Measurements from ENCODE around the gene ELAPOR1. TPM values are rescaled to one million over a fixed set of nuclear protein-coding genes. Genes with fewer than 3 reads are reported as not detected.

The ELAPOR1 gene
- total RNA-seq, 4 donors from 2014 or later: 0.40 to 14.8 (median 0.53) TPM

- Histone ChIP-seq H3K27me3 (no peaks in the 10 kb centered on the region), H3K4me3 (no peak overlapping the region), H3K4me1 (peaks cover 0 to 20% (median 10%) of the 10 kb centered on the region in 3 donors), H3K9me3 (no peaks in the 10 kb centered on the region), H3K36me3 (peaks cover 0 to 4% (median 0%) of the 10 kb centered on the region in 3 donors), H3K27ac (no peak overlapping the region)
- intact Hi-C loops (cut with DNase I): no loop called here
- DNase-seq: no peak
- TF ChIP-seq POLR2A (IDR thresholded peaks at IDR 0.05): no peak
- TF ChIP-seq, protein P1, sequence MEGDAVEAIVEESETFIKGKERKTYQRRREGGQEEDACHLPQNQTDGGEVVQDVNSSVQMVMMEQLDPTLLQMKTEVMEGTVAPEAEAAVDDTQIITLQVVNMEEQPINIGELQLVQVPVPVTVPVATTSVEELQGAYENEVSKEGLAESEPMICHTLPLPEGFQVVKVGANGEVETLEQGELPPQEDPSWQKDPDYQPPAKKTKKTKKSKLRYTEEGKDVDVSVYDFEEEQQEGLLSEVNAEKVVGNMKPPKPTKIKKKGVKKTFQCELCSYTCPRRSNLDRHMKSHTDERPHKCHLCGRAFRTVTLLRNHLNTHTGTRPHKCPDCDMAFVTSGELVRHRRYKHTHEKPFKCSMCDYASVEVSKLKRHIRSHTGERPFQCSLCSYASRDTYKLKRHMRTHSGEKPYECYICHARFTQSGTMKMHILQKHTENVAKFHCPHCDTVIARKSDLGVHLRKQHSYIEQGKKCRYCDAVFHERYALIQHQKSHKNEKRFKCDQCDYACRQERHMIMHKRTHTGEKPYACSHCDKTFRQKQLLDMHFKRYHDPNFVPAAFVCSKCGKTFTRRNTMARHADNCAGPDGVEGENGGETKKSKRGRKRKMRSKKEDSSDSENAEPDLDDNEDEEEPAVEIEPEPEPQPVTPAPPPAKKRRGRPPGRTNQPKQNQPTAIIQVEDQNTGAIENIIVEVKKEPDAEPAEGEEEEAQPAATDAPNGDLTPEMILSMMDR (IDR thresholded peaks at IDR 0.05): no peak
- WGBS, 2 donors: 79 to 89% methylated on average over 13 to 15 of the region's 20 CpGs
Measured at GRCh38 chr1:109104364-109105151, 9.4 kb upstream of the ELAPOR1 start.

GRCh38 chr1:109105881-109106280, 8.0 kb upstream of the ELAPOR1 start:
- Histone ChIP-seq H3K27ac (no peak overlapping the region), H3K36me3 (peaks cover 0 to 4% (median 0%) of the 10 kb centered on the region in 3 donors), H3K27me3 (no peaks in the 10 kb centered on the region), H3K4me3 (no peak overlapping the region), H3K4me1 (peaks cover 0 to 15% (median 9%) of the 10 kb centered on the region in 3 donors), H3K9me3 (no peaks in the 10 kb centered on the region)
- intact Hi-C loops (cut with DNase I): no loop called here
- no peak for TF ChIP-seq POLR2A (IDR thresholded peaks at IDR 0.05)
- TF ChIP-seq, protein P1 (IDR thresholded peaks at IDR 0.05): no peak
- 75 to 80% methylated on average over 4 of the region's 4 CpGs for WGBS, 2 donors
- no peak for DNase-seq

DNA sequence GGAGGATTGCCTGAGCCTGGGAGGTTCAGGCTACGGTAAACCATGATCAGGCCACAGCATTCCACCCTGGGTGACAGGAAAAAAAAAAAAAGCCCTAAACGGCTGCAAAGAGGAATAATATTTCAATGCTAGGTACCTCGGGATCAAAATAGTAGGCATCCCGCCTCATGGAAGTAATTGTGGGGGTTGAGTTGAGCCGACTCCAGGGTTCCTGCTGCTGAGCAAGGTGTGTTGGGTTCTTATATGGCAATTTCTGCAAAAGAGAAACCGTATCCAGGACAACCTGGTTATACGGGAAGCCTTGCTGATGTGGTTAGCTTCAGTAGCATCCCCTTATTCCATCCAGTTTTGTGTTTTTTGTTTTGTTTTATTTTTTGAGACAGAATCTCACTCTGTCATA, 6.1 kb upstream of the ELAPOR1 start:
- peaks cover 7 to 15% (median 11%) of the 10 kb centered on the region in 3 donors for H3K4me1 ChIP-seq
- H3K27me3 ChIP-seq: no peaks in the 10 kb centered on the region
- H3K9me3 ChIP-seq: no peaks in the 10 kb centered on the region
- peaks cover 0 to under 1% (median 0%) of the 10 kb centered on the region in 3 donors for H3K36me3 ChIP-seq
- H3K4me3 ChIP-seq: no peak overlapping the region
- TF ChIP-seq, protein P1 (IDR thresholded peaks at IDR 0.05): no peak
- TF ChIP-seq POLR2A (IDR thresholded peaks at IDR 0.05): no peak
- no peak overlapping the region for H3K27ac ChIP-seq
- DNase-seq: no peak
- 80 to 84% methylated on average over 7 of the region's 7 CpGs for WGBS, 2 donors
- intact Hi-C loops (cut with DNase I): no loop called here

- Histone ChIP-seq H3K9me3 (no peaks in the 10 kb centered on the region), H3K36me3 (no peaks in the 10 kb centered on the region), H3K4me1 (peaks cover 20 to 32% (median 24%) of the 10 kb centered on the region in 3 donors), H3K4me3 (no peak overlapping the region), H3K27ac (no peak overlapping the region), H3K27me3 (peaks cover 0 to 17% (median 7%) of the 10 kb centered on the region in 4 donors)
- 64 to 66% methylated on average over 3 of the region's 3 CpGs for WGBS, 2 donors
- no peak for DNase-seq
- intact Hi-C loops (cut with DNase I): no loop called here
- TF ChIP-seq, protein P1 (IDR thresholded peaks at IDR 0.05): no peak
- no peak for TF ChIP-seq POLR2A (IDR thresholded peaks at IDR 0.05)
Measured at GRCh38 chr1:109109906-109110305, 4.0 kb upstream of the ELAPOR1 start.

DNA sequence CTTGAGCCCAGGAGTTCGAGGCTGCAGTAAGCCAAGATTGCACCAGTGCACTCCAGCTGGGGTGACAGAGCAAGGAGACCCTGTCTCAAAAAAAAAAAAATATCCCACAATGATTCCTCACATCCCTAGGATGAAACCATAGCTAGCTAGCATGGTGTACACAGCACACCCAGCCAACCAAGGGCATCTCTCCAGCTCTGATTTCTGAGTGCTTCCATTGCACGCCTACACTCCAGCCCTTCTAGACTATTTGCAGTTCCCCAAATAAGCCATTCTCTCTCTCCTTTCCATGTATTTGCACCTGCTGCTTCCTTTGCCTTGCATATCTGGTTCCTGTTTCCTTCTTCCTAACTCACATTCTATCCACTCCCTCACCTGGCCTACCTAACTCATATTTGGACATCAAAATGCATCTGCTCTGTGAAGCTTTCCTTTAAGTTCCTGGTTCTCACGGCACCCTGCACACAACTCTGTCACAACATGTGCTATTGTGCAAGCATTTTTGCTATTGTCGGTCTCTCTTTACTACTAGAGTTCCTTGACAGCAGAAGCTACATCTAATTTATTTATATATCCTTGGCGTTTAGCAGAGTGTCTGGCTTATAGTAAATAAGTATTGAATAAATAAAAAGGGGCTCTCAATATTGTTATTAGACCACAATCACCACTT, 2.4 kb upstream of the ELAPOR1 start:
- H3K9me3 ChIP-seq: no peaks in the 10 kb centered on the region
- no peak overlapping the region for H3K4me3 ChIP-seq
- no peak overlapping the region for H3K27ac ChIP-seq
- intact Hi-C loops (cut with DNase I): no loop called here
- 41 to 57% methylated on average over 5 of the region's 5 CpGs for WGBS, 2 donors
- H3K27me3 ChIP-seq: peaks cover 0 to 32% (median 7%) of the 10 kb centered on the region in 4 donors
- H3K4me1 ChIP-seq: peaks cover 20 to 32% (median 24%) of the 10 kb centered on the region in 3 donors
- no peaks in the 10 kb centered on the region for H3K36me3 ChIP-seq
- DNase-seq: no peak
- TF ChIP-seq, protein P1 (IDR thresholded peaks at IDR 0.05): no peak
- no peak for TF ChIP-seq POLR2A (IDR thresholded peaks at IDR 0.05)

Data from esophagus squamous epithelium (tissue), 5 donors.